Smooth muscle cell (in vitro differentiated cells): ENCODE data around the gene CCDC15. TPM values are rescaled to one million over a fixed set of nuclear protein-coding genes. Genes with fewer than 3 reads are reported as not detected.

Experiments
- DNase-seq: peaks from one replicate; lab custom pipeline; 2025; ENCODE audit not compliant: unreplicated experiment; lab: John Stamatoyannopoulos, UW
- H2AFZ ChIP-seq: fragments of 200-600 bp; sonication (generic); 2 replicates; pipeline ENCODE4 v1.6.0; 2016; ENCODE audit warnings: antibody characterized with exemption, low read depth, mild to moderate bottlenecking
- H3F3A ChIP-seq: fragments of 200-600 bp; sonication (generic); 2 replicates; pipeline ENCODE4 v1.6.0; 2017; ENCODE audit warnings: antibody characterized with exemption, low read depth
- H3K27ac ChIP-seq: fragments of 200-600 bp; sonication (generic); 2 replicates; pipeline ENCODE4 v1.5.1; 2016; ENCODE audit warnings: low read depth, mild to moderate bottlenecking
- H3K27me3 ChIP-seq: fragments of 200-600 bp; sonication (generic); 2 replicates; pipeline ENCODE4 v1.6.1; 2016; ENCODE audit warnings: low read depth, mild to moderate bottlenecking
- H3K36me3 ChIP-seq: fragments of 200-600 bp; sonication (generic); 2 replicates; pipeline ENCODE4 v1.5.1; 2016; ENCODE audit warnings: low read depth
- H3K4me1 ChIP-seq: fragments of 200-600 bp; sonication (generic); 2 replicates; pipeline ENCODE4 v1.5.1; 2016; ENCODE audit warnings: low read depth
- H3K4me2 ChIP-seq: fragments of 200-600 bp; sonication (generic); 2 replicates; pipeline ENCODE4 v1.6.0; 2016; ENCODE audit warnings: mild to moderate bottlenecking
- H3K4me3 ChIP-seq: fragments of 200-600 bp; sonication (generic); 2 replicates; pipeline ENCODE4 v1.5.1; 2016; ENCODE audit warnings: mild to moderate bottlenecking
- H3K79me2 ChIP-seq: fragments of 200-600 bp; sonication (generic); 2 replicates; pipeline ENCODE4 v1.6.0; 2016; ENCODE audit warnings: low read depth, mild to moderate bottlenecking
- H3K9ac ChIP-seq: fragments of 200-600 bp; sonication (generic); 2 replicates; pipeline ENCODE4 v1.6.0; 2016; ENCODE audit warnings: low read depth
- H3K9me3 ChIP-seq: fragments of 200-600 bp; sonication (generic); replicated peaks from 2 replicates; pipeline ENCODE4 v1.5.1; 2016; ENCODE audit warnings: low read depth
- H4K20me1 ChIP-seq: fragments of 200-600 bp; sonication (generic); 2 replicates; pipeline ENCODE4 v1.6.0; 2016; ENCODE audit warnings: low read depth
- CTCF ChIP-seq: fragments of 200-600 bp; sonication (generic); IDR thresholded peaks from 2 replicates; pipeline ENCODE4 v1.5.1; 2017; ENCODE audit warnings: borderline replicate concordance, mild to moderate bottlenecking, antibody characterized with exemption; ENCODE audit not compliant: insufficient read depth, poor library complexity, severe bottlenecking
- WGBS: methylation state at CpG from one replicate; pipeline ENCODE4 v1.1.7; 2016; ENCODE audit warnings: low lambda C conversion rate; 5-methylcytosine and 5-hydroxymethylcytosine counted together
- polyA plus RNA-seq: library from polyadenylated mRNA; unstranded; fragments of >200 nt; fragmentation: Nextera tagmentation; extraction: Ambion mirVana; gene quantifications from 2 replicates; pipeline ENCODE4 v1.2.1, GENCODE V29; 2016
- total RNA-seq: library from RNA; depleted of rRNA; stranded (reverse); fragments of >200 nt; gene quantifications from 2 replicates; pipeline ENCODE4 v1.2.3, GENCODE V29; 2014

CCDC15 gene
- total and polyA plus RNA-seq, 2 experiments from 2014 or later = 1.9 to 4.0 TPM

DNA sequence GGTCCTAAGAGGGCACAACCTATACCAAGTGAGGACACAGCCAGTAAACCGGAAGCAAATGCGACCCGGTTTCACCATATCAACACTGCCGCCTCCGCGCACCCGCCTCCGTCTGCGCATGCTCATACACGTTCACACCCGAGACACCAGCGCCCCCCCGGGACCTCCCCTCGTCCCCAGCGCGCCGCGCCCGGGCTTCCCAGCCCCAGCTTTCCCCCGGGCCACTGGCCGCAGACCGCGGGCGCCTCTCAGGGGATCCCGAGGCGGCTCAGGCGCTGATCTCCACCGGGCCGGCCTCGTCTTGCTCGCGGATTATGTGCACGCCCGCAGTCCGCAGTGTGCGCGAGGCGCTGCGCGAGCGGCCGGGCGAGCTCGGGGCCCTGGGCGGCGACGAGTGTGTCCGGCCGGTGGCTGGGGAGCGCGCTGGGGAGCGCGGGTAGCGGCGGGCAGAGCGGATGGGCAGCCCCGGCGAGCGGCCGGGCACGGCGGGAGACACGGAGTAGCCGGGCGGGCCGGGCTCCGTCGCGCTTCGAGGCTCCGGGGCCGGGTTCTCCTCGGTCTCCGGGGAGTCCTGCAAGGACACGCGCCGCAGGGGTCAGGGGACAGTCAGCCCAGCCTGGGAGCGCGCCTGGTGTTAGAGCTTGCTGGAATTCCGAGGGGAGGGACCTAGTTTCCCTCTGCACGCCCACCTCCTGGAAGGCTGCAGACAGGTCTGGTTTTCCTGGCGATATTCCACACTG lies 33.0 kb upstream of the CCDC15 start:
- H3K27me3 ChIP-seq = no peaks in the 10 kb centered on the region
- peak overlapping the region; percentile 91 for H3K4me2 ChIP-seq
- H4K20me1 ChIP-seq = no peaks in the 10 kb centered on the region
- H3K27ac ChIP-seq = peak overlapping the region; percentile 39
- H3K4me1 ChIP-seq = peaks cover 4% of the 10 kb centered on the region
- peak overlapping the region; percentile 58 for H3K4me3 ChIP-seq
- DNase-seq = peak; percentile 74
- TF ChIP-seq CTCF = no peak
- 2% methylated on average over 69 of the region's 82 CpGs for WGBS
- peak overlapping the region; percentile 88 for H2AFZ ChIP-seq
- H3F3A ChIP-seq = no peaks in the 10 kb centered on the region
- no peaks in the 10 kb centered on the region for H3K79me2 ChIP-seq
- H3K36me3 ChIP-seq = no peaks in the 10 kb centered on the region
- H3K9ac ChIP-seq = peak overlapping the region; percentile 8
- no peaks in the 10 kb centered on the region for H3K9me3 ChIP-seq

- no peaks in the 10 kb centered on the region for H3K36me3 ChIP-seq
- no peaks in the 10 kb centered on the region for H4K20me1 ChIP-seq
- 95% methylated on average over 4 of the region's 4 CpGs for WGBS
- no peak overlapping the region for H3K9ac ChIP-seq
- TF ChIP-seq CTCF = no peak
- H3F3A ChIP-seq = no peaks in the 10 kb centered on the region
- DNase-seq = no peak
- H3K79me2 ChIP-seq = no peaks in the 10 kb centered on the region
- no peaks in the 10 kb centered on the region for H3K27me3 ChIP-seq
- no peak overlapping the region for H3K27ac ChIP-seq
- H3K4me2 ChIP-seq = no peak overlapping the region
- H3K4me3 ChIP-seq = no peak overlapping the region
- no peaks in the 10 kb centered on the region for H3K9me3 ChIP-seq
- no peak overlapping the region for H2AFZ ChIP-seq
- H3K4me1 ChIP-seq = peaks cover 4% of the 10 kb centered on the region
Measured at GRCh38 chr11:124922831-124923230, 31.2 kb upstream of the CCDC15 start.

DNA sequence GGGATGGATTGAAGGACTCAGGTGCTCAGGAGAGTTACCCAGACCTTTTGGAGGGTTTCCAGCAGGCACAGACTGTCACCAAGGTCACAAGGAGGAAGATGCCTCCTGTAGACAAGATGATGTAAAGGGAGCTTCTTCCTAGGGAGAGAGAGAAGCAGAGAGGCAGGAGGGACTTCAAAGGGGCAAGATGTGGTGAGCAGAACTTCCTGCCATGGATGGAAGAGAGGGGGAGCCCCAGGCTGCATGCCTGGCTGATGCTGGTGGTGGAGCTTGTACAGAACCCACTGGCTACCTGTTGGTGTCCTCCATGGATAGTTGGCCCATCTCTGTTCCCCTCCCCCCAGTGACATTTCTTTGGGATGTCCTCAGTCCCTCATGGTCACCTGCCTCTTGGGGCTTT lies 30.7 kb upstream of the CCDC15 start:
- Histone ChIP-seq H2AFZ (no peak overlapping the region), H3K4me2 (no peak overlapping the region), H3K9me3 (no peaks in the 10 kb centered on the region), H3K9ac (no peak overlapping the region), H3K36me3 (no peaks in the 10 kb centered on the region), H3K4me3 (no peak overlapping the region), H3K79me2 (no peaks in the 10 kb centered on the region), H3K4me1 (peaks cover 4% of the 10 kb centered on the region), H3K27ac (no peak overlapping the region), H3F3A (no peaks in the 10 kb centered on the region), H4K20me1 (no peaks in the 10 kb centered on the region), H3K27me3 (peaks cover 3% of the 10 kb centered on the region)
- no peak for DNase-seq
- TF ChIP-seq CTCF = no peak
